ENCODE results near the gene MACC1.
"Not testable (repeated sequence)": the region's sequence is repeated elsewhere in the genome, so short reads cannot be mapped to it uniquely, and the experiment has no call there.

DNA sequence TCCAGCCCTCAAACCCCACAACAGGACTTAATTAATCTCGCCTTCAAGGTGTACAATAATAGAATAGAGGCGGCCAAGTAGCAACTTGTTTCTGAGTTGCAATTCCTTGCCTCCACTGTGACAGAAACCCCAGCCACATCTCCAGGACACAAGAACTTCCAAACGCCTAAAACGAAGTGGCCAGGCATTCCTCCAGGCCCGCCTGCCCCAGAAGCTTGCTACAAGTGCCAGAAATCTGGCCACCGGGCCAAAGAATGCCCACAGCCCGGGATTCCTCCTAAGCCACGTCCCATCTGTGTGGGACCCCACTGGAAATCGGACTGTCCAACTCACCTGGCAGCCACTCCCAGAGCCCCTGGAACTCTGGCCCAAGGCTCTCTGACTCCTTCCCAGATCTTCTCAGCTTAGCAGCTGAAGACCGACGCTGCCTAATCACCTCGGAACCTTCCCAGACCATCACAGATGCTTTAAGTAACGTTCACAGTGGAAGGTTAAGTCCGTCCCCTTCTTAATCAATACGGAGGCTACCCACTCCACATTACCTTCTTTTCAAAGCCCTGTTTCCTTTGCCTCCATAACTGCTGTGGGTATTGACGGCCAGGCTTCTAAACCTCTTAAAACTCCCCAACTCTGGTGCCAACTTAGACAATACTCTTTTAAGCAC, 94.4 kb downstream of the MACC1 start:
- TF ChIP-seq, protein P1, sequence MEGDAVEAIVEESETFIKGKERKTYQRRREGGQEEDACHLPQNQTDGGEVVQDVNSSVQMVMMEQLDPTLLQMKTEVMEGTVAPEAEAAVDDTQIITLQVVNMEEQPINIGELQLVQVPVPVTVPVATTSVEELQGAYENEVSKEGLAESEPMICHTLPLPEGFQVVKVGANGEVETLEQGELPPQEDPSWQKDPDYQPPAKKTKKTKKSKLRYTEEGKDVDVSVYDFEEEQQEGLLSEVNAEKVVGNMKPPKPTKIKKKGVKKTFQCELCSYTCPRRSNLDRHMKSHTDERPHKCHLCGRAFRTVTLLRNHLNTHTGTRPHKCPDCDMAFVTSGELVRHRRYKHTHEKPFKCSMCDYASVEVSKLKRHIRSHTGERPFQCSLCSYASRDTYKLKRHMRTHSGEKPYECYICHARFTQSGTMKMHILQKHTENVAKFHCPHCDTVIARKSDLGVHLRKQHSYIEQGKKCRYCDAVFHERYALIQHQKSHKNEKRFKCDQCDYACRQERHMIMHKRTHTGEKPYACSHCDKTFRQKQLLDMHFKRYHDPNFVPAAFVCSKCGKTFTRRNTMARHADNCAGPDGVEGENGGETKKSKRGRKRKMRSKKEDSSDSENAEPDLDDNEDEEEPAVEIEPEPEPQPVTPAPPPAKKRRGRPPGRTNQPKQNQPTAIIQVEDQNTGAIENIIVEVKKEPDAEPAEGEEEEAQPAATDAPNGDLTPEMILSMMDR (conservative IDR thresholded peaks at IDR 0.05 in 1 of 2, IDR thresholded peaks at IDR 0.05 in 1 of 2; ENCODE audit: extremely low read depth in 1 of 2, insufficient read depth in 1 of 2, low read depth in 1 of 2, low read length in 2 of 2), result not testable (repeated sequence)
- TF ChIP-seq EZH2 (IDR thresholded peaks at IDR 0.05; ENCODE audit: borderline replicate concordance, low read length), result not testable (repeated sequence)

Measured in mammary epithelial cell (primary cell).